Neutrophil (primary cell): Measurements from ENCODE around the gene MOG.

Experiments used
- H3K27ac ChIP-seq: fragments of 200-600 bp; sonication (generic); 2 replicates; pipeline ENCODE4 v1.5.1; 2016; ENCODE audit warnings: mild to moderate bottlenecking, moderate library complexity
- H3K27me3 ChIP-seq: fragments of 200-600 bp; sonication (generic); 2 replicates; pipeline ENCODE4 v1.6.0; 2016; ENCODE audit warnings: mild to moderate bottlenecking
- H3K36me3 ChIP-seq: fragments of 200-600 bp; sonication (generic); 2 replicates; pipeline ENCODE4 v1.5.1; 2017
- H3K4me1 ChIP-seq, 2 experiments: fragments of 200-600 bp in 1 of 2; sonication (generic) in 1 of 2; 1 replicate in 1 of 2; 2 replicates in 1 of 2; pipeline versions ENCODE4 v1.5.1 to v1.6.1; 2013 to 2016; ENCODE audit warnings: low read depth in 1 of 2, low read length in 1 of 2, mild to moderate bottlenecking in 1 of 2, moderate library complexity in 1 of 2; ENCODE audit not compliant: control insufficient read depth in 1 of 2, insufficient read depth in 1 of 2
- H3K4me3 ChIP-seq, 2 experiments: fragments of 200-600 bp in 1 of 2; sonication (generic) in 1 of 2; 1 replicate in 1 of 2; 2 replicates in 1 of 2; pipeline ENCODE4 v1.5.1; 2013 to 2016; ENCODE audit warnings: low read depth in 1 of 2, low read length in 1 of 2, mild to moderate bottlenecking in 1 of 2, moderate library complexity in 1 of 2
- H3K9me3 ChIP-seq: fragments of 200-600 bp; sonication (generic); 2 replicates; pipeline ENCODE4 v1.5.1; 2016
- TF ChIP-seq, protein P1 (sequence below): fragments of 200-600 bp; sonication (generic); IDR thresholded peaks from 2 replicates; pipeline ENCODE4 v1.5.1; 2016; ENCODE audit warnings: antibody characterized with exemption

MOG gene

DNA sequence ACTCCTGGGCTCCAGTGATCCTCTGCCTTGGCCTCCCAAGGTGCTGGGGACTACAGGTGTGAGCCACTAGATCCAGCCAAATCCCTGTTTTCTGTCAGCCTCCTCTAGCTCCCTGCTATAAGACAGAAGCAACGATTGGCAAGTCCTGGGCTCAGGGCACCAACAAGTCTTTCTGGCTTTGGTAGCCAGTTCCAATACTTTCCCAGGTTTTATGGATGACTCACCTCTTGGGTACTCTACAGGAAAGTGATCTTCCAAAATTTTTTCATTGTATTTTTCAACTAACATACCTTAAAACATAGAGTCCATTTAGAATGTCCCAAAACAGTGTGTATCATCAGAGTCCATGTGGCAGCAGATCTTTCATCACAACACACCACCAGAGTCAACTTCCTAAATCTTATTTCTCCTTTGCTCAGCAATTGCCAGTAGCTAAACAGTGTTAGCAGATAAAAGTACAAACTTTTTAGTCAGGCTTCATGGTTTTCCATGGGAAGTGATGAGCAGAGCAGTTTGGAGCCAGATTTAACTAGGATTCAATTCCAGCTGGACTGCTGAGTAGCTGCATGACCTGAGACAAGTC lies 37.2 kb upstream of the MOG start:
- H3K4me3 ChIP-seq, result no peak overlapping the region
- peak overlapping the region; percentile 63 for H3K27ac ChIP-seq
- no peaks in the 10 kb centered on the region for H3K9me3 ChIP-seq
- TF ChIP-seq, protein P1, sequence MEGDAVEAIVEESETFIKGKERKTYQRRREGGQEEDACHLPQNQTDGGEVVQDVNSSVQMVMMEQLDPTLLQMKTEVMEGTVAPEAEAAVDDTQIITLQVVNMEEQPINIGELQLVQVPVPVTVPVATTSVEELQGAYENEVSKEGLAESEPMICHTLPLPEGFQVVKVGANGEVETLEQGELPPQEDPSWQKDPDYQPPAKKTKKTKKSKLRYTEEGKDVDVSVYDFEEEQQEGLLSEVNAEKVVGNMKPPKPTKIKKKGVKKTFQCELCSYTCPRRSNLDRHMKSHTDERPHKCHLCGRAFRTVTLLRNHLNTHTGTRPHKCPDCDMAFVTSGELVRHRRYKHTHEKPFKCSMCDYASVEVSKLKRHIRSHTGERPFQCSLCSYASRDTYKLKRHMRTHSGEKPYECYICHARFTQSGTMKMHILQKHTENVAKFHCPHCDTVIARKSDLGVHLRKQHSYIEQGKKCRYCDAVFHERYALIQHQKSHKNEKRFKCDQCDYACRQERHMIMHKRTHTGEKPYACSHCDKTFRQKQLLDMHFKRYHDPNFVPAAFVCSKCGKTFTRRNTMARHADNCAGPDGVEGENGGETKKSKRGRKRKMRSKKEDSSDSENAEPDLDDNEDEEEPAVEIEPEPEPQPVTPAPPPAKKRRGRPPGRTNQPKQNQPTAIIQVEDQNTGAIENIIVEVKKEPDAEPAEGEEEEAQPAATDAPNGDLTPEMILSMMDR, result no peak
- no peaks in the 10 kb centered on the region for H3K27me3 ChIP-seq
- peaks cover 45 to 46% of the 10 kb centered on the region in 2 experiments for H3K4me1 ChIP-seq
- H3K36me3 ChIP-seq, result peaks cover 35% of the 10 kb centered on the region

DNA sequence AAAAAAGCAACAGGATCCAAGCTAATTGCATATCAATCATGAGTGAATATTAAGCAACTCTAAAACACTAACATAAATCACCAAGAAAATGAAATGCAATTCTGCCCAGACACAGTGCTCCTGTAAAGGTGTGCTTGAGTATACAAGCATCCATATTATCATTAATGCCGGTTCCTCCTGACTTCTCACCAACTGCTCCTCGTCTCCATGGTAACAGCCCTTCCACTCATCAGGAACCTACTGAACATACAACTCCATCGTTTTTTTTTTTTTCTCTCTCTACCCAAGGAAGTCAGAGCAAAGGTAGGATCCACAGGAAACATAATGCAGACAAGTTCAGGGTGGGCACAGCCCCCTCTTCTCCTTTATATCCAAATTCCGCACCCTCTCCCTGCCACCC lies 36.3 kb upstream of the MOG start:
- peaks cover 29% of the 10 kb centered on the region for H3K36me3 ChIP-seq
- no peaks in the 10 kb centered on the region for H3K9me3 ChIP-seq
- H3K4me1 ChIP-seq, result peaks cover 54 to 56% of the 10 kb centered on the region in 2 experiments
- H3K27ac ChIP-seq, result peak overlapping the region; percentile 63
- TF ChIP-seq, protein P1, result no peak
- no peaks in the 10 kb centered on the region for H3K27me3 ChIP-seq
- no peak overlapping the region for H3K4me3 ChIP-seq

DNA sequence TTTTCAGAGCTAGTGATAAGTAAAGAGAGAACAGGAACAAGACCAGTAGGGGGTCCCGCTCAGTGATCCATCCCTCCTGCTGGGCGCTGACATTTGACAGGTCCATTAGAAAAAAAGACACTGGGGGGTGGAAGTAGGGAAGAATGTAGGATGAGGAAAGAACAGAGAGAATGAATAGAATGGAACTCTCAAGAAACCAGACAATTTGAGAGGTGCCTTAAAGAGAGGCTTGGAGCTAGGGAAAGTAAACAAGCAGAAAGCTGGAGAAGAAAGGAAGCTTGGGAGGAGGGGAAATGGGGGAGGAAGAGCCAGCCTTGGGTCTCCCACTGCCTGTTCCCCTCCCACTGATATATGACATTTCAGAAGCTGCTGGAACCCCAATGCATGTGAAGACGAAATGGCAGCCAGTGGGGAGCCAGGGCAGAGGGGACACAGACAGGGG lies 32.4 kb upstream of the MOG start:
- Histone ChIP-seq H3K4me3 (no peak overlapping the region), H3K9me3 (no peaks in the 10 kb centered on the region), H3K27ac (peak overlapping the region; percentile 69), H3K4me1 (peaks cover 75 to 82% of the 10 kb centered on the region in 2 experiments), H3K36me3 (peaks cover 8% of the 10 kb centered on the region), H3K27me3 (peaks cover 30% of the 10 kb centered on the region)
- TF ChIP-seq, protein P1, result no peak

DNA sequence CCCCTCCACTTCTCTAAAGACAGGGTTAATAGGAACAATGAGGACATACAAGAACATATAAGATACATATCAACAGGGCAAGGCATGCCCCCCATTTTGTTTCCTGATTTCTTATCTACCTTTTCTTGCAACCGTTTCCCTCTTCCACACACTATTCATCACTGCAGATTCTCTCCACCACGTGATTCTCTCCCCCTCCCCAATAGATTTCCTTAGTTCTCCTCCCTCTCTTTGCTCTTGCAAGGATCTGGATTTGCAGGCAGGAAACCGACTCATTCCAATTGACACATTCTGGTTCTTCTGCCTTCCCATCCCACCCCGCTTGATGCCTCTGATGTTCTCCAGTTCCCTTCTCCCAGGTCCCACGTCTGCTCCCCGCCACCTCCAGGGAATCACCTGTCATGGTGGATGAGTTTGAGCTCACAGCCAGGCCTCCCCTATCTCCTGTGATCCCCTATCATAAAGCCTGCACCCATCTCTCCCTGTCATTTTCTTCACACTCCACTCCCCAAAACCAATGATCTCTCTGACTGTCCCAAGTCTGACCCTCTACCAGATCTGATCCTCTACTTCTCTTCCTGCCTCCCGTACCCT lies 31.5 kb upstream of the MOG start:
- TF ChIP-seq, protein P1, result no peak

DNA sequence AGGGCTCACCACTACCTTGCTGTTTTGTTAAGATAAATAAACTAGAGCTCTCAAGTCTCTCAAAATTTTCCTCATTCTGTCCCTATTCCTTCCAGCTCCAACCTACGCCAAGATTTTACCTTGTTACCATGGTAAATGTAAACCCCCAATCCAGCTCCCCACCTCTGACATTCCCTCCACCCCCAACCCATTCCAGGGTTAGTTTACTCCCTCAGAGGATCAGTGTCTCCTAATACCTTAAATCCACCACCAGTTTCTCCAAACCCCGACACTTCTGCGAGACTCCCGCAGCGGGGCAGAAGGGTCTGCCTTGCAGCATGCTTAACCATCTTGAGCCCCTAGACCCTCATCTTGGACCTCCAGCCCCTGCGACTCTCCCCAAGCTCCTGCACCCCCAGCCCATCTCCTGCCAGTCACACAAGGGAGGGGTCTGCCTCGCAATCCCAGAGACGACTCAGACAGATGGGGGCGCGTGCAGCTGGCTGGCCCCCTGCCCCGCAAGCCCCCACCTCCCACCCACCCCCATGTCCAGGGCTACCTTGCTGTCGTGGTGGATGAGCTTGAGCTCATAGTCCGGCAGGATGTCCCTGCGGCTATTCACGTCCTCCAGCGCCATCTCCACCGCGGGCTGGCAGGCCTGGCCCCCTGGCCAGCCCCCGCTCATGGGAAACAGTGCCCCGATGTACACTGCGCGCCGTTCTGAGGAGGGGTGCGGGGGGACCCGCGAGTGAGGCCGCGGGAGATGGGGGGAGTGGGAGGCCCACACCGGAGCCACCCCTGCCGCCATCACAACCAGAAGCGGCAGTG lies 29.7 kb upstream of the MOG start:
- H3K4me3 ChIP-seq, result peak overlapping the region; percentile 62 to 74
- peaks cover 70 to 71% of the 10 kb centered on the region in 2 experiments for H3K4me1 ChIP-seq
- peak overlapping the region; percentile 69 for H3K27ac ChIP-seq
- H3K36me3 ChIP-seq, result no peaks in the 10 kb centered on the region
- TF ChIP-seq, protein P1, result no peak
- H3K27me3 ChIP-seq, result peaks cover 56% of the 10 kb centered on the region
- H3K9me3 ChIP-seq, result no peaks in the 10 kb centered on the region

More for the DNA sequence above, 31.5 kb upstream of the MOG start:
- H3K27ac ChIP-seq, result peak overlapping the region; percentile 69
- H3K9me3 ChIP-seq, result no peaks in the 10 kb centered on the region
- no peak overlapping the region for H3K4me3 ChIP-seq
- H3K36me3 ChIP-seq, result peaks cover 8% of the 10 kb centered on the region
- peaks cover 66 to 73% of the 10 kb centered on the region in 2 experiments for H3K4me1 ChIP-seq
- H3K27me3 ChIP-seq, result peaks cover 39% of the 10 kb centered on the region
